HUES64 (cell line): ENCODE data around the gene MTHFR.

ENCODE experiments used
- H3K27ac ChIP-seq: 2 replicates; pipeline ENCODE4 v1.7.0; 2013; ENCODE audit warnings: low read depth, low read length, inconsistent platforms
- H3K27me3 ChIP-seq: 2 replicates; pipeline ENCODE4 v1.6.1; 2013; ENCODE audit warnings: mild to moderate bottlenecking, low read length; ENCODE audit not compliant: insufficient read depth
- H3K36me3 ChIP-seq: 2 replicates; pipeline ENCODE4 v1.6.1; 2013; ENCODE audit warnings: mild to moderate bottlenecking, low read length; ENCODE audit not compliant: insufficient read depth
- H3K4me1 ChIP-seq: 2 replicates; pipeline ENCODE4 v1.6.1; 2013; ENCODE audit warnings: mild to moderate bottlenecking, low read length, moderate library complexity; ENCODE audit not compliant: insufficient read depth
- H3K4me3 ChIP-seq: 2 replicates; pipeline ENCODE4 v1.5.1; 2013; ENCODE audit warnings: mild to moderate bottlenecking, low read length, moderate library complexity
- H3K9ac ChIP-seq: 2 replicates; pipeline ENCODE4 v1.6.1; 2013; ENCODE audit warnings: mild to moderate bottlenecking, low read depth, low read length
- H3K9me3 ChIP-seq: 2 replicates; pipeline ENCODE4 v1.6.1; 2013; ENCODE audit warnings: low read depth, low read length; ENCODE audit not compliant: insufficient read depth
- WGBS: fragments of 150-250, 120-280 bp; methylation state at CpG from one replicate; pipeline ENCODE4 v1.1.7; 2013; ENCODE audit warnings: missing lambda C conversion rate; 5-methylcytosine and 5-hydroxymethylcytosine counted together

The MTHFR gene

GRCh38 chr1:11764115-11764514 is 41.6 kb downstream of the MTHFR start:
- Histone ChIP-seq H3K4me3 (no peak overlapping the region), H3K9ac (no peak overlapping the region; the same call in 1 of the 2 replicates), H3K27me3 (peaks cover 30% of the 10 kb centered on the region), H3K4me1 (peaks cover 3% of the 10 kb centered on the region; the same call in 1 of the 2 replicates), H3K9me3 (no peaks in the 10 kb centered on the region), H3K27ac (no peak overlapping the region), H3K36me3 (no peaks in the 10 kb centered on the region)
- 88% methylated on average over 3 of the region's 3 CpGs for WGBS

- Histone ChIP-seq H3K27ac (no peak within 1 kb of the TSS), H3K9ac (no peak within 1 kb of the TSS), H3K9me3 (no peaks in the 10 kb centered on the region), H3K4me1 (peaks cover 3% of the 10 kb centered on the region; the same call in 1 of the 2 replicates), H3K36me3 (no peaks in the 10 kb centered on the region), H3K27me3 (peaks cover 30% of the 10 kb centered on the region), H3K4me3 (peak within 1 kb of the TSS; percentile 26; the same call in 1 of the 2 replicates)
- WGBS, result 6% methylated on average over 29 of the region's 29 CpGs
Measured at GRCh38 chr1:11761988-11762406, 43.8 kb downstream of the MTHFR start, which contains the start of gene C1orf167. C1orf167 (plus strand) TSS chr1:11762193; CDS start chr1:11764401, 2,208 bp downstream.

GRCh38 chr1:11761285-11761684 is 44.5 kb downstream of the MTHFR start:
- Histone ChIP-seq H3K9me3 (no peaks in the 10 kb centered on the region), H3K4me3 (no peak overlapping the region), H3K9ac (no peak overlapping the region), H3K36me3 (no peaks in the 10 kb centered on the region), H3K4me1 (peaks cover 3% of the 10 kb centered on the region; the same call in 1 of the 2 replicates), H3K27me3 (peaks cover 30% of the 10 kb centered on the region), H3K27ac (no peak overlapping the region)
- 85% methylated on average over 6 of the region's 6 CpGs for WGBS

DNA sequence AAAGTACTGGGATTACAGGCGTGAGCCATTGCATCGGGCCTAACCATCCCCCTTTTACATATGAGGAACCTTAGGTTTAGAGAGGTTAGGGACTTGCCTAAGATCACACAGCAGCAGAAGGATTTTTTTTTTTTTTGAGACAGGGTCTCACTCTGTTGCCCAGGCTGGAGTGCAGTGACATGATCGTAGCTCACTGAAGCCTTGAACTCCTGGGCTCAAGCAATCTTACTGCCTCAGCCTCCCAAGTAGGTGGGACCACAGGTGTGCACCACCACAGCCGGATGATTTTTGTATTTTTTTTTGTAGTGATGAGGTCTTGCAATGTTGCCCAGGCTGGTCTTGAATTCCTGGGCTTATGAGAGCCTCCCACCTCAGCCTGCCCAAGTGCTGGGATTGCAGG is 46.0 kb downstream of the MTHFR start:
- H3K27me3 ChIP-seq, result peaks cover 30% of the 10 kb centered on the region
- no peak overlapping the region for H3K9ac ChIP-seq
- H3K27ac ChIP-seq, result no peak overlapping the region
- no peak overlapping the region for H3K4me3 ChIP-seq
- 87% methylated on average over 2 of the region's 4 CpGs for WGBS
- H3K36me3 ChIP-seq, result no peaks in the 10 kb centered on the region
- peaks cover 3% of the 10 kb centered on the region; the same call in 1 of the 2 replicates for H3K4me1 ChIP-seq
- H3K9me3 ChIP-seq, result no peaks in the 10 kb centered on the region

GRCh38 chr1:11757047-11757446 is 48.7 kb downstream of the MTHFR start:
- Histone ChIP-seq H3K9me3 (no peaks in the 10 kb centered on the region), H3K4me1 (peaks cover 13% of the 10 kb centered on the region), H3K36me3 (no peaks in the 10 kb centered on the region), H3K4me3 (no peak overlapping the region), H3K27me3 (peaks cover 22% of the 10 kb centered on the region), H3K27ac (no peak overlapping the region), H3K9ac (no peak overlapping the region)
- WGBS, result 90% methylated on average over 1 of the region's 1 CpG

- WGBS, result 84% methylated on average over 7 of the region's 7 CpGs
- Histone ChIP-seq H3K4me1 (peaks cover 13% of the 10 kb centered on the region), H3K9ac (no peak overlapping the region), H3K9me3 (no peaks in the 10 kb centered on the region), H3K4me3 (no peak overlapping the region), H3K27ac (no peak overlapping the region), H3K27me3 (no peaks in the 10 kb centered on the region), H3K36me3 (peaks cover 21% of the 10 kb centered on the region)
Measured at GRCh38 chr1:11753555-11754208, 52.1 kb downstream of the MTHFR start.

GRCh38 chr1:11752359-11753088 is 53.2 kb downstream of the MTHFR start:
- no peak overlapping the region for H3K9ac ChIP-seq
- no peak overlapping the region for H3K4me3 ChIP-seq
- no peaks in the 10 kb centered on the region for H3K9me3 ChIP-seq
- no peaks in the 10 kb centered on the region for H3K27me3 ChIP-seq
- H3K27ac ChIP-seq, result no peak overlapping the region
- H3K36me3 ChIP-seq, result peaks cover 27% of the 10 kb centered on the region
- 80% methylated on average over 17 of the region's 17 CpGs for WGBS
- peaks cover 13% of the 10 kb centered on the region for H3K4me1 ChIP-seq

DNA sequence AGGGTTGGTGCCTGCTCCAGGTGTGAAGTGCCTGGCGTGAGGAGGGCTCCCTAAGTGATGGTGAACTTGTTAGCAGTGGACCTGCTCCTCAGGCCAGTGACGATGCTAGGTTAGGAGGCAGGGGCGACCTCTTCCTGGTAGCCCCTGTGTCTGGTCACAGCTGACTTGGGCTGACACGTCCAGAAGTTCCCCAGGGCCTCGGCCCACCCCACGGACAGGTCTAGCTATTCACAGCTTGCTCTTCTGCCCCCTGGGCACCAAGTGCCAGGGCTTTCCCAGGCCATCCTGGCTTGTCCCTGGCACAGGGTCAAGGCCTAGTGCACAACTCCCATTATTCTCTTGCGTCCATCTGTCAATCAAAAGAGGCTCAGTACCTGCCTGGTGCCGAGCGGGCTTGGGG is 54.7 kb downstream of the MTHFR start:
- Histone ChIP-seq H3K4me3 (no peak overlapping the region), H3K36me3 (peaks cover 34% of the 10 kb centered on the region), H3K4me1 (peaks cover 13% of the 10 kb centered on the region), H3K27me3 (no peaks in the 10 kb centered on the region), H3K9me3 (no peaks in the 10 kb centered on the region), H3K9ac (no peak overlapping the region), H3K27ac (no peak overlapping the region)
- 93% methylated on average over 9 of the region's 9 CpGs for WGBS

DNA sequence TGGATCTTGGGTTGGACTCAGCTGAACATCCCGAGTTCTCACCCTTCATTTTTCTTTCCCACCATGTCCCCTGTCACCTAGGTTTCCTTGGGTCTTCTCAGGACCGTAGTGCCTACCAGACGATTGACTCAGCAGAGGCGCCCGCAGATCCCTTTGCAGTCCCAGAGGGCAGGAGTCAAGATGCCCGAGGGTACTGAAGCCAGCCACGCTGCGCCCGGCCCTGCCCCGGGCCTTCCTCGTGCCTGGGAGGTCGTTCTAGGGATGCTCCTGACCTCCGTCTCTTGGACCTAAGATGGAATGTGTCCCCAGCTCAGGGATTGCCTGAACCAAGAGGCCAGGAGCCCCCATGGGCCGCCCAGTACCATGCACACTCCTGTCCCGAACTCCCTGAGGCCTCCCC is 55.8 kb downstream of the MTHFR start:
- H3K4me3 ChIP-seq, result no peak overlapping the region
- WGBS, result 93% methylated on average over 15 of the region's 15 CpGs
- no peaks in the 10 kb centered on the region for H3K9me3 ChIP-seq
- H3K9ac ChIP-seq, result no peak overlapping the region
- no peak overlapping the region for H3K27ac ChIP-seq
- peaks cover 39% of the 10 kb centered on the region for H3K36me3 ChIP-seq
- no peaks in the 10 kb centered on the region for H3K27me3 ChIP-seq
- H3K4me1 ChIP-seq, result peaks cover 13% of the 10 kb centered on the region

DNA sequence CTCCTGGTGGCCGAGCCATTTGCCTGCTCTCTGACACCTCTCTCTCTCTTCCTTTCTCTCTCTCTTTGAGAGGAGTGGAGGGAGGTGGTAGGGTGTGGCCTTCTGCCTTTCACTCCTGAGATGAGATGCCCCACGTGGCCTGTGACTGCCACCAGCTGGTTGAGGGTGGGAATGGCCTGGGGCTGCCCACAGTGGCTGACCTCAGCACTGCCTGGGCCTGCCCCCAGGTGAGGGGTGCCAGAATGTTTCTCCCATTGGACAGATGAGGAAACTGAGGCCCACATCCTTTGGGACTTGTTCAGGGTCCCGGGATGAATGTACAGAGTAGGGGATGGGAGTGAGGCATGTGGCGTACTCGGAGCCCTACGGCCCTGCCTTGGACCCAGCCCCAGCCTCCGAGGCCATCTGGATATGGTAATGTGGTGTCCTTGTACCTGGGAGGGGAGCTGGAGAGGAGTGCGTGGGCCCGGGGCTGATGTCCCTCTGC is 56.5 kb downstream of the MTHFR start:
- no peak overlapping the region for H3K27ac ChIP-seq

More for the DNA sequence above, 56.5 kb downstream of the MTHFR start:
- Histone ChIP-seq H3K4me1 (peaks cover 13% of the 10 kb centered on the region), H3K27me3 (no peaks in the 10 kb centered on the region), H3K9me3 (no peaks in the 10 kb centered on the region), H3K36me3 (peaks cover 39% of the 10 kb centered on the region), H3K9ac (no peak overlapping the region), H3K4me3 (no peak overlapping the region)
- WGBS, result 82% methylated on average over 9 of the region's 9 CpGs
